HEK293 (cell line): Measurements from ENCODE around the gene ADCYAP1R1.

ENCODE experiments used
- CTCF ChIP-seq: fragments of 450-650 bp; formaldehyde crosslinking; IDR thresholded peaks from 2 replicates; pipeline ENCODE4 v1.5.1; 2016; ENCODE audit warnings: missing biosample characterization, missing genetic modification characterization
- KLF16 ChIP-seq: fragments of 450-650 bp; formaldehyde crosslinking; IDR thresholded peaks from 2 replicates; pipeline ENCODE4 v1.5.1; 2017; ENCODE audit warnings: missing biosample characterization, missing genetic modification characterization
- SCRT2 ChIP-seq: fragments of 450-650 bp; formaldehyde crosslinking; IDR thresholded peaks from 2 replicates; pipeline ENCODE4 v1.5.1; 2016; ENCODE audit warnings: missing biosample characterization, missing genetic modification characterization
- YY1 ChIP-seq: fragments of 450-650 bp; formaldehyde crosslinking; IDR thresholded peaks from 2 replicates; pipeline ENCODE4 v1.5.1; 2018; ENCODE audit warnings: missing biosample characterization, missing genetic modification characterization
- ZBTB20 ChIP-seq: fragments of 450-650 bp; formaldehyde crosslinking; IDR thresholded peaks from 2 replicates; pipeline ENCODE4 v1.5.1; 2016; ENCODE audit warnings: missing biosample characterization, missing genetic modification characterization
- ZBTB48 ChIP-seq: fragments of 450-650 bp; formaldehyde crosslinking; IDR thresholded peaks from 2 replicates; pipeline ENCODE4 v1.5.1; 2016; ENCODE audit warnings: missing biosample characterization, missing genetic modification characterization
- ZNF121 ChIP-seq: fragments of 450-650 bp; formaldehyde crosslinking; IDR thresholded peaks from 2 replicates; pipeline ENCODE4 v1.5.1; 2016; ENCODE audit warnings: missing biosample characterization, missing genetic modification characterization
- ZNF214 ChIP-seq: fragments of 450-650 bp; formaldehyde crosslinking; IDR thresholded peaks from 2 replicates; pipeline ENCODE4 v1.5.1; 2017; ENCODE audit warnings: missing biosample characterization, mild to moderate bottlenecking, missing genetic modification characterization, borderline replicate concordance
- ZNF366 ChIP-seq: fragments of 450-650 bp; formaldehyde crosslinking; conservative IDR thresholded peaks from 2 replicates; pipeline ENCODE4 v1.5.1; 2016; ENCODE audit warnings: missing biosample characterization, missing genetic modification characterization
- ZNF449 ChIP-seq: fragments of 450-650 bp; formaldehyde crosslinking; IDR thresholded peaks from 2 replicates; pipeline ENCODE4 v1.5.1; 2017; ENCODE audit warnings: missing biosample characterization, mild to moderate bottlenecking, missing genetic modification characterization, moderate library complexity
- ZNF555 ChIP-seq: fragments of 450-650 bp; formaldehyde crosslinking; conservative IDR thresholded peaks from 2 replicates; pipeline ENCODE4 v1.5.1; 2017; ENCODE audit warnings: missing biosample characterization, mild to moderate bottlenecking, missing genetic modification characterization, inconsistent platforms
- ZNF701 ChIP-seq: fragments of 450-650 bp; formaldehyde crosslinking; IDR thresholded peaks from 2 replicates; pipeline ENCODE4 v1.5.1; 2016; ENCODE audit warnings: missing biosample characterization, missing genetic modification characterization
- ZNF776 ChIP-seq: fragments of 450-650 bp; formaldehyde crosslinking; IDR thresholded peaks from 2 replicates; pipeline ENCODE4 v1.5.0; 2017; ENCODE audit warnings: missing biosample characterization, missing genetic modification characterization, borderline replicate concordance

- TF ChIP-seq CTCF (tag by site-specific recombination), result no peak
- TF ChIP-seq ZNF121, result no peak
- no peak for TF ChIP-seq KLF16
- TF ChIP-seq ZNF366 (tag by site-specific recombination), result no peak
- no peak for TF ChIP-seq ZBTB48 (tag by site-specific recombination)
- no peak for TF ChIP-seq ZNF214 (tag by site-specific recombination)
- TF ChIP-seq YY1, result no peak
- TF ChIP-seq ZNF449 (tag by site-specific recombination), result no peak
- TF ChIP-seq ZNF776 (tag by site-specific recombination), result no peak
- peak; percentile 31; the same call in 1 of the 2 replicates for TF ChIP-seq SCRT2 (tag by site-specific recombination)
- no peak for TF ChIP-seq ZNF701
- no peak for TF ChIP-seq ZNF555
- TF ChIP-seq ZBTB20 (tag by site-specific recombination), result no peak
Observed at GRCh38 chr7:31104361-31105255, 52.5 kb downstream of the ADCYAP1R1 start.
